Transverse colon (tissue), 4 donors: ENCODE measurements around the gene SESN1. TPM values are rescaled to one million over a fixed set of nuclear protein-coding genes. Genes with fewer than 3 reads are reported as not detected.

Experiments used
- DNase-seq: peaks from one replicate; pipeline ENCODE4 v3.0.0-alpha.2; 2019
- H3K27ac ChIP-seq, 4 donors: fragments of 200-600 bp; sonication (generic); 2 replicates each; pipeline ENCODE4 v1.5.1; 2016 to 2018; ENCODE audit warnings: inconsistent platforms in 4 of 4
- H3K27me3 ChIP-seq: fragments of 200-600 bp; sonication (generic); 2 replicates; pipeline ENCODE4 v1.5.1; 2017; ENCODE audit warnings: inconsistent platforms
- H3K36me3 ChIP-seq, 4 donors: fragments of 200-600 bp; sonication (generic); 2 replicates each; pipeline ENCODE4 v1.5.1; 2017 to 2019; ENCODE audit warnings: inconsistent platforms in 4 of 4
- H3K4me1 ChIP-seq, 4 donors: fragments of 200-600 bp; sonication (generic); 2 replicates each; pipeline ENCODE4 v1.5.1; 2017 to 2020; ENCODE audit warnings: inconsistent platforms in 4 of 4
- H3K4me3 ChIP-seq, 4 donors: fragments of 200-600 bp; sonication (generic); 1 replicate in 1 of 4; 2 replicates in 3 of 4; pipeline versions ENCODE4 v1.5.1 to v1.6.1; 2017 to 2019; ENCODE audit warnings: inconsistent platforms in 4 of 4
- H3K9me3 ChIP-seq, 2 donors: fragments of 200-600 bp; sonication (generic); 2 replicates each; pipeline ENCODE4 v1.5.1; 2017 to 2019; ENCODE audit warnings: inconsistent platforms in 2 of 2
- EP300 ChIP-seq: sonication (generic); formaldehyde crosslinking; IDR thresholded peaks from one replicate; pipeline ENCODE4 v1.6.1; 2017; ENCODE audit warnings: antibody characterized with exemption, low read depth
- POLR2A ChIP-seq: fragments of 450-650 bp; IDR thresholded peaks from one replicate; pipeline ENCODE4 v1.6.1; 2016; ENCODE audit warnings: antibody characterized with exemption, mild to moderate bottlenecking, moderate library complexity
- POLR2AphosphoS5 ChIP-seq, 3 donors: sonication (generic); formaldehyde crosslinking; IDR thresholded peaks; one replicate each; pipeline ENCODE4 v1.6.1; 2016; ENCODE audit warnings: antibody characterized with exemption in 3 of 3
- WGBS, 2 donors: methylation state at CpG; one replicate each; pipeline ENCODE4 v1.1.5; 2018; ENCODE audit warnings: low coverage in 1 of 2; 5-methylcytosine and 5-hydroxymethylcytosine counted together
- in situ Hi-C, 4 donors: fragments of 200-750 bp; cut with MboI; loops; one replicate each; pipeline versions ENCODE4 v1.15.0 to v1.15.1; 2017; ENCODE audit warnings: low sequenced_read_pairs in 3 of 4, low pct_ligation_motif_present in 1 of 4, low pct_unique_long_range_greater_than_20kb in 1 of 4
- intact Hi-C: fragments of 100-400 bp; cut with DNase I; formaldehyde crosslinking; loops from one replicate; pipeline ENCODE4 v1.15.1; 2023; ENCODE audit warnings: low total_unique reads
- total RNA-seq, 4 donors: library from RNA; depleted of rRNA; stranded (reverse); fragments of >200 nt; gene quantifications; one replicate each; pipeline ENCODE4 v1.1.0, GENCODE V29; 2016
- TF ChIP-seq, protein P1 (sequence below), 5 experiments: fragments of 200-600 bp in 3 of 5; fragments of 450-650 bp in 2 of 5; sonication (generic) in 3 of 5; IDR thresholded peaks; 1 replicate in 2 of 5; 2 replicates in 3 of 5; pipeline ENCODE4 v1.5.1; 2016 to 2017; ENCODE audit warnings: antibody characterized with exemption in 5 of 5, inconsistent platforms in 3 of 5, mild to moderate bottlenecking in 2 of 5, moderate library complexity in 1 of 5

SESN1 gene
- total RNA-seq, 4 donors from 2014 or later, result 43.1 to 73.4 (median 48.7) TPM

DNA sequence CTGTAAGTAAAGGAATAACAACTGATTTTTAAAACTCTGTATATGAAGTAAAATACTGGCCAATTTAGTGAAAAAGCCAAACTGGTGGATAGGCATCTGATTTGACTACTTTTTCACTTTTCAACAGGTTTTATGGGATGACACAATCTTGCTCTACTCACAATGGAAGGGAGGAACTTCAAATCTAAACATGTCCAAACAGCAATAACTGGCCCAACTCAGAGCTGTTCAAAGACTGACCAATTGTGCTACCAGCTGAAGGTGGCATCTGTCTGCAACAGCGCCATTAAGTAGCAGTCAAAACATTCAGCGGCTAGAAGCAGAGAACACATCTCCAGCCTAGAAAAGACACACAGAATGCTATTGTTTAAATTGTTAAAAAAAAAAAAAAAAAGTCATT lies 44.6 kb downstream of the SESN1 start:
- in situ Hi-C loops, result loop anchor here in 2 of 4 donors (25.0 kb wide), 2 partner anchors 138 to 213 kb away; partner anchors contain the start of gene ARMC2 (in 1 of the 2)
- no peak for DNase-seq

GRCh38 chr6:109048670-109049415 lies 45.8 kb downstream of the SESN1 start:
- TF ChIP-seq POLR2A, result no peak
- TF ChIP-seq POLR2AphosphoS5 (IDR thresholded peaks at IDR 0.05), result no peak
- no peak for TF ChIP-seq EP300
- TF ChIP-seq, protein P1, sequence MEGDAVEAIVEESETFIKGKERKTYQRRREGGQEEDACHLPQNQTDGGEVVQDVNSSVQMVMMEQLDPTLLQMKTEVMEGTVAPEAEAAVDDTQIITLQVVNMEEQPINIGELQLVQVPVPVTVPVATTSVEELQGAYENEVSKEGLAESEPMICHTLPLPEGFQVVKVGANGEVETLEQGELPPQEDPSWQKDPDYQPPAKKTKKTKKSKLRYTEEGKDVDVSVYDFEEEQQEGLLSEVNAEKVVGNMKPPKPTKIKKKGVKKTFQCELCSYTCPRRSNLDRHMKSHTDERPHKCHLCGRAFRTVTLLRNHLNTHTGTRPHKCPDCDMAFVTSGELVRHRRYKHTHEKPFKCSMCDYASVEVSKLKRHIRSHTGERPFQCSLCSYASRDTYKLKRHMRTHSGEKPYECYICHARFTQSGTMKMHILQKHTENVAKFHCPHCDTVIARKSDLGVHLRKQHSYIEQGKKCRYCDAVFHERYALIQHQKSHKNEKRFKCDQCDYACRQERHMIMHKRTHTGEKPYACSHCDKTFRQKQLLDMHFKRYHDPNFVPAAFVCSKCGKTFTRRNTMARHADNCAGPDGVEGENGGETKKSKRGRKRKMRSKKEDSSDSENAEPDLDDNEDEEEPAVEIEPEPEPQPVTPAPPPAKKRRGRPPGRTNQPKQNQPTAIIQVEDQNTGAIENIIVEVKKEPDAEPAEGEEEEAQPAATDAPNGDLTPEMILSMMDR (IDR thresholded peaks at IDR 0.05), result no peak
- intact Hi-C loops (no loop called here), in situ Hi-C loops (no loop called here)
- Histone ChIP-seq H3K9me3 (peaks cover 0 to 2% of the 10 kb centered on the region in 2 donors), H3K4me3 (no peak overlapping the region), H3K4me1 (peaks cover 0 to 17% (median 7%) of the 10 kb centered on the region in 4 donors), H3K27ac (no peak overlapping the region), H3K27me3 (no peaks in the 10 kb centered on the region), H3K36me3 (no peaks in the 10 kb centered on the region)
- WGBS, 2 donors, result 72 to 89% methylated on average over 3 of the region's 3 CpGs
- DNase-seq, result no peak

More for the DNA sequence above, 44.6 kb downstream of the SESN1 start:
- no peaks in the 10 kb centered on the region for H3K27me3 ChIP-seq
- H3K4me3 ChIP-seq, result no peak overlapping the region
- no peaks in the 10 kb centered on the region for H3K36me3 ChIP-seq
- no peak overlapping the region for H3K27ac ChIP-seq
- TF ChIP-seq, protein P1 (IDR thresholded peaks at IDR 0.05), result no peak
- TF ChIP-seq POLR2AphosphoS5 (IDR thresholded peaks at IDR 0.05) (no peak), EP300 (no peak), POLR2A (no peak)
- WGBS, 2 donors, result 81% methylated on average over 2 of the region's 2 CpGs; no CpG with 5 or more reads in 1 of the 2 donors
- intact Hi-C loops, result no loop called here
- H3K9me3 ChIP-seq, result peaks cover 0 to 2% of the 10 kb centered on the region in 2 donors
- peaks cover 0 to 17% (median 7%) of the 10 kb centered on the region in 4 donors for H3K4me1 ChIP-seq

DNA sequence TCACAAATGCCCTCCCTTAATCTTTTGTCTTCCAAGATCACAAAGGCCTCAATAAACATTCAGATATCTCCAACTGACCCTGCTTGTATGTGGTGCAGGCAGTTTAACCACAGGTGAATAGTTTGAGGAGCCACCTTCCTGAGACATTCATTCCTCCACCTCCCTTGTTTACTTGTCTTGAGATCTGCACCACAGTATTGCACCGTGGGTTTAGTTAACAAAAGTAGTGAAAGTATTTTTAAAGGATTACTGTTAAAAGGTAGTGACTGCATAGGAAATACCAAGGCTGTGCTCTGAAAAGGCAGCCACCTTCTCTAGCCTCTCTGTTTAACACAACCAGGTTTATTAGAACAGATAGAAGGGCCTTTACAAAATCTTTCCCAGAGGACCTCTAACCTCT lies 46.5 kb downstream of the SESN1 start:
- WGBS, 2 donors, result 21% methylated on average over 1 of the region's 1 CpG; no CpG with 5 or more reads in 1 of the 2 donors
- Histone ChIP-seq H3K4me3 (no peak overlapping the region), H3K36me3 (no peaks in the 10 kb centered on the region), H3K9me3 (peaks cover 0 to 2% of the 10 kb centered on the region in 2 donors), H3K27ac (no peak overlapping the region), H3K4me1 (peaks cover 0 to 13% (median 7%) of the 10 kb centered on the region in 4 donors), H3K27me3 (no peaks in the 10 kb centered on the region)
- in situ Hi-C loops (no loop called here), intact Hi-C loops (no loop called here)
- no peak for DNase-seq
- TF ChIP-seq, protein P1 (IDR thresholded peaks at IDR 0.05), result no peak
- TF ChIP-seq POLR2A (no peak), POLR2AphosphoS5 (IDR thresholded peaks at IDR 0.05) (no peak), EP300 (no peak)

- Histone ChIP-seq H3K36me3 (no peaks in the 10 kb centered on the region), H3K4me1 (peaks cover 0 to 8% (median 0%) of the 10 kb centered on the region in 4 donors), H3K4me3 (no peak overlapping the region), H3K27me3 (no peaks in the 10 kb centered on the region), H3K9me3 (peaks cover 0 to 2% of the 10 kb centered on the region in 2 donors), H3K27ac (no peak overlapping the region)
- intact Hi-C loops, result no loop called here
- 98 to 100% methylated on average over 1 of the region's 1 CpG for WGBS, 2 donors
- in situ Hi-C loops, result no loop called here
- TF ChIP-seq POLR2A, result no peak
- TF ChIP-seq, protein P1 (IDR thresholded peaks at IDR 0.05), result no peak
- TF ChIP-seq POLR2AphosphoS5 (IDR thresholded peaks at IDR 0.05), result no peak
- TF ChIP-seq EP300, result no peak
- DNase-seq, result no peak
Measured at GRCh38 chr6:109045493-109045892, 49.2 kb downstream of the SESN1 start.
